Stimulated activated CD4-positive, alpha-beta T cell treated with anti-CD3 and anti-CD28 coated beads, Interleukin-4, amount 100 ng/mL, for 4 hours (primary cell): ENCODE results near the gene ZMYND15.

ENCODE experiments used
- DNase-seq, 2 experiments: peaks; one replicate each; pipeline ENCODE4 v3.0.0-alpha.2; 2020

ZMYND15 gene

GRCh38 chr17:4716081-4716480, 23.6 kb upstream of the ZMYND15 start:
- no peak for DNase-seq

DNA sequence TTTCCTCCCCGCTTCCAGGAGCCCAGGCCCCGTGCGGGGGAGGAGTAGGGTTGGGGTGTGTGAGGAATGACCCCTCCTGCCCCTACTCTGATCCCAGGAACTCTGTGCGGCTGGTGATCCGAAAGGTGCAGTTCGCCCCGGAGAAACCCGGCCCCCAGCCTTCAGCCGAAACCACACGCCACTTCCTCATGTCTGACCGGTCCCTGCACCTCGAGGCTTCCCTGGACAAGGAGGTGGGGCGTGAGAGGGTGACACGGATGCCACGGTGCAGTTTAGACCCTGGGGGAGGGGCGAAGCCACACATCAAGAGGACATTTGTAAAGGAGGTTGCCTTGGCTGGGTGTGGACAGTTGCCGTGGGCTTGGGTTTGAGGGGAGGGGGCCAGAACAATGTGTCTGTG, 21.8 kb upstream of the ZMYND15 start:
- no peak for DNase-seq

- no peak for DNase-seq
Observed at GRCh38 chr17:4718276-4718675, 21.4 kb upstream of the ZMYND15 start.

GRCh38 chr17:4719146-4719545, 20.5 kb upstream of the ZMYND15 start:
- no peak for DNase-seq

DNA sequence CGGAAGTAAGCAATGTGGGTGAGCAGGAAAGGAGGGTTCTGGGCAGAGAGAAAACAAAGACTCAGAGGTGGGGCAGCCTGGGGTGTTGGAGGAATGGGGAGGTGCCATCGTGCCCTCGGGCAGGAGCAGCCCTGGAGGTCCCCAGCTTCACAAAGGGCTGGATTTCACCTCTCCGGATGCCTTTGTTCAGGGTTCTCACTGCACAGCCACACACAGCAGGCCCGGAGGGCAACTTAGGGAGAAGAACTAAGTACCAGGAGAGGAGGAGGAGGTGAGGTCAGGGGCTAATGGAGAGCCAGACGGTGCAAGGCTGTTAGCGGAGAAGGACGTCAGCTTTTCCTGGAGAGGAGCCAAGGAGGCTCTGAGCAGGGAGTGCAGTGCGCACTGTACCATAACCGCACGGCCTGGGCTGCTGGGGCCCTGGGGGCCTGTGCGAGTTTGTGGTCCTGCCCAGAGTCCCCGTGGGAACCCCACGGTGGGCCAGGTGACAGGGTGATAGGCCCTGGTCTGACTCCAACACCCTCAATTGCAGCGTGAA, 19.9 kb upstream of the ZMYND15 start:
- DNase-seq: no peak

DNA sequence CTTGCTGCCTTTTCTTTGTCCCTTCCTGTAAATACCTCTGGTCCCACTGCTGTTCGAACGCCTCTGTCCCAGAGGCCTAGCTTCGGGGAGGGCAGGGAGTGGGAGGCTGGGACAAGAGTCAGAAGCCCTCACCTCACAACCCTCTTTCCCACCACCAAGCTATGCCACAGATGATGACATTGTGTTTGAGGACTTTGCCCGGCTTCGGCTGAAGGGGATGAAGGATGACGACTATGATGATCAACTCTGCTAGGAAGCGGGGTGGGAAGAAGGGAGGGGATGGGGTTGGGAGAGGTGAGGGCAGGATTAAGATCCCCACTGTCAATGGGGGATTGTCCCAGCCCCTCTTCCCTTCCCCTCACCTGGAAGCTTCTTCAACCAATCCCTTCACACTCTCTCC, 18.8 kb upstream of the ZMYND15 start:
- no peak for DNase-seq

GRCh38 chr17:4721203-4722135, 18.2 kb upstream of the ZMYND15 start:
- no peak for DNase-seq

- no peak for DNase-seq
Observed at GRCh38 chr17:4722678-4723240, 16.9 kb upstream of the ZMYND15 start.

GRCh38 chr17:4724650-4725049, 15.0 kb upstream of the ZMYND15 start:
- DNase-seq: no peak

DNA sequence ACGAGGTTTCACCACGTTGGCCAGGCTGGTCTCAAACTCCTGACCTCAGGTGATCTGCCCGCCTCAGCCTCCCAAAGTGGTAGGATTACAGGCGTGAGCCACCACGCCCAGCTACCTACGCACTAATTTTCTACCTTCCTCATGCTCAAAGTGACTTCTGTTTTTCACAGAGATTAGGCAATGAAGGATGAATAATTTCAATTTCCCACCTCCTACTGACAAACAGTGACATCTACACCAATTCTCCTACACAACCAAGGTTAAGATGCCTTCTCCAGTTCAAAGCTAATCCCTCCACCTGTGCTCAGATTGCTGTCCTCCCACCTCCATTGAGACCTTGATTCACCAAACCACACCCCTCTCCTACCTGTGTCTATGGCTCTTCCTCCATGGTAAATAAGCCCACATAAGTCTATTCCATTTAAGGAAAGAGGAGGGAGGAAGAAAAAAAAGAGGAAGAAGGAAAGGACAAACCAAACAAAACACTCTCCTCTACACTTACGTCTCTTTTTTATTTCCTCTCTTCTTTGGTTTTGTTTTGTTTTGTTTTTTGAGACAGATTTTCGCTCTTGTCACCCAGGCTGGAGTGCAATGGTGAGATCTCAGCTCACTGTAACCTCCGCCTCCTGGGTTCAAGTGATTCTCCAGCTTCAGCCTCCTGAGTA, 13.9 kb upstream of the ZMYND15 start:
- no peak for DNase-seq

- no peak for DNase-seq
Observed at GRCh38 chr17:4728124-4728523, 11.5 kb upstream of the ZMYND15 start.

GRCh38 chr17:4733073-4733531, 6.5 kb upstream of the ZMYND15 start:
- no peak for DNase-seq

DNA sequence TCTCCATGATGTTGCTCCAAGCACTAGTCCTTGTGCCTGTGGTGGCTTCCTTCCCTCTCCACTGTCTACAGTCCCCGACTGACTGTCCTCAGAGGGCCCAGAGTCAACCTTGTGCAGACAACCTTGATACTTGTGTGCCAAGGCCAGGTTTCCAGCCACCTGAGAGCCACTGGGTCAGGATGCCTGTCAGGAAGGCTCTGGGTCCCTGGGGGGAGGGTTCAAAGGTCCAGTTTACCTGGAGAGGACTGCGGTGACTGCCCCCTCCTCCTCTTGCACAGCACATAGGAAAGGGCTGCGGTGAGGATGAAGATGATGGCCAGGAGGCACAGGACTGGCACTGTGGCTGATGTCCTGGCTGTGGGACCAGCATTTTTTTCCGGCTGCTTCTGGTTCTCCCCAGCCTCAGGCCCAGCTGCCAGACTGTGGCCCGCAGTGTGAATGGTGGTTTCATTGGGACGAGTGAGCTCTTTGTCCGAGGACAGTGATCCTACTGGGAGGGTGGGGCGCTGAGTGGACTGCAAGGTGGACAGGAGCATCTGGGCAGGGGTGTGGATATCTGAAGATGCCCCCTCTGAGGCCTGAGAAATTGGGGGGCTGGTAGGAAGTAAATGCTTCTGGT, 4.7 kb upstream of the ZMYND15 start:
- DNase-seq: no peak

GRCh38 chr17:4735876-4736651, 3.6 kb upstream of the ZMYND15 start:
- no peak for DNase-seq

DNA sequence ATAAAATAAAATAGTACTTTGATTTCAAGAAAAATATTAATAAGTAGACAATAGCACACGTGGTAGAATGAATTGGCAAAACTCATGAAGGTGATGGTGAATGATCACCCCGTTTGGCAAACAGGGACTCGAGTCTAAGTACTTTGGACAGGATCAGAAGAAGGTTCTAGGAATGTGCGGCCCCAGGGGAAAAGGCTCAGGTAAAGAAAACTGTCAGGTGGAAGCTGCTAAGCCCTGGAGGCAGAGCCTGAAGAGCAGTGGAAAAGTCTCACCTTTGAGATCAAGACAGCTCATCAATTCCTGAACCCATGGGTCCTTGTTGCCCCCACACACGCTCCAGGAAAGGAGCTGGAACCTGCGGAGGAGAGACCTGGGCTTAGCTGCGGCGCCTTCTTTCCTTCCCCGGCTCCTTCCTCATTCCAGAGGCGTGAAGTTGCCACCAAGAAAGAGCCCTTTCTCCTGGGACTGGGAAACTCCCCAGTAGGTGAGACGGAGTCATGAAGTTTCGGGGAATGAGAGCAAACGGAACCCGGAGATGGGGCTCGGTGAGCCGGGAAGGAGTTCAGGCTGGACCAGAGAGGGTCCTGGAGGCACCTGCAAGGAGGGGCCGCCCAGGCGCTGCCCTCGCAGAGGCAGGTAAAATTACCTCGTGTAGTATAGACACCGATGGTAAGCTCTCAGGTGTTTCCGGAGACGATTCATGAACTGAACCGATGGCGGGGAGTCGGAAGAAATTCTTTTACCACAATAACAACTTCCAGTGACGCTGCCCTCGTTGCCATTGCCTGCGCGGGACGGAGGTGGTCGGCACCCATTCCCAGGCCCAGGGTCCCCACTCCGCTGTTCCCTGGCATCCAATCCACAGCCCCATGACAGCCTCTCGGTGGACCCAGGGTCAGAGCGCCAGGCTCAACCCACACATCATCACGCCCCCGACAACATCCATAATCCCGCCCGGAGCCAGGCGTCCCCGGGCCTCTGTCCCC, 1.2 kb upstream of the ZMYND15 start:
- peak in 1 of 2 experiments; percentile 7 for DNase-seq

- DNase-seq: no peak
Observed at GRCh38 chr17:4740025-4740351, 355 bp downstream of the ZMYND15 start.

GRCh38 chr17:4740584-4740983, 951 bp downstream of the ZMYND15 start:
- no peak for DNase-seq

- DNase-seq: no peak
Observed at GRCh38 chr17:4741544-4741943, 1.9 kb downstream of the ZMYND15 start.

- no peak for DNase-seq
Observed at GRCh38 chr17:4742133-4742532, 2.5 kb downstream of the ZMYND15 start.

GRCh38 chr17:4742629-4743028, 3.0 kb downstream of the ZMYND15 start:
- no peak for DNase-seq

DNA sequence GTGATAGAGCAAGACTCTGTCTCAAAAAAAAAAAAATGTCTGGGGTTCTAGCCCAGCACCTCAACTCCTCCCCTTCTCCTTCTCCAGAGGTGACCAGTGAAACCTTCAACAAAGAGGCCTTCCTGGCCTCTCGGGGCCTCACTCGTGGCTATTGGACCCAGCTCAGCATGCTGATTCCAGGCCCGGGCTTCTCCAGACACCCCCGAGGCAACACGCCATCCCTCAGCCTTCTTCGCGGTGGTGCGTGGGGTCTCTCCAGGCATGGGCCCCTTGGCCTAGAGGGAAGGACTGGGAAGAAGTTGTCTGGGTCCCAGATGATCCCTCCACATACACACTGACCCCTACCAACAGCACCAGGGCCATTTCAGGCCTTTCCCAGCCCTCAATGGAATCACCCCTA, 3.6 kb downstream of the ZMYND15 start:
- DNase-seq: no peak
